Suppressor macrophage treated with lipopolysaccharide for 1 hour (primary cell): ENCODE measurements around the gene CPNE8.

Source experiments
- DNase-seq, 3 donors: peaks; one replicate each; pipeline ENCODE4 v3.0.0-alpha.2; 2020 to 2022

Gene CPNE8

DNA sequence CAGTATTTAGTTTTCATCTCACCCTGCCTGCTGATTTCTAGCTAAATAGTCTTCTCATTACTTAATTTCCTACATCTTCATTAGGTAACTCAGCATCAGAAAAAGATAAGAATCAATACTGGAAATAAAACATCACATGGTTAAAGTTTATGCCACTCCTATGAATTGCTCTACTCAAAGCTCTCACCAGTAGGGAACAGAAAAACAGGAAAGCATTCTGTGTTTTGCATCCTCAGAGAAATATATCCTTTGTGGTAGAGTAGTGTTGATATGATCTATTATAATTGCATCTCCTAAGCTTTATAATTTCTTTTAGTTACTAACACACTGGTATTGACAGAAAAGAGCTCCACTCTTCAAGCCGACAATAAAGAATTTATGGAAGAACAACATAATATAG is 9.9 kb downstream of the CPNE8 start:
- DNase-seq = peak in 1 of 3 donors; percentile 8

DNA sequence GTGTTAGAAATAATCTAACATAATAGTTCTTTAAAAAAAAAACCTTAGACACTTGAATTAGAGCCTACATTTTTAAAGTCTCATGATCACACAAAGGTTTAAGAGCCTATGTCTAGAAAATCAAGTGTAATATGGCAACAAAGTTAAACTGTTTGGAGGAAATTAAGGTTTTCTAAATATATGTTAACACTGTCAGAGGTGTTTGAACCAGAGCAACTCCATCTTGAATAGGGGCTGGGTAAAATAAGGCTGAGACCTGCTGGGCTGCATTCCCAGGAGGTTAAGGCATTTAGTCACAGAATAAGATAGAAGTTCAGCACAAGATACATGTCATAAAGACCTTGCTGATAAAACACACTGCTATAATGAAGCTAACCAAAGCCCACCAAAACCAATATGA is 12.4 kb downstream of the CPNE8 start:
- peak in 1 of 3 donors; percentile 3 for DNase-seq

DNA sequence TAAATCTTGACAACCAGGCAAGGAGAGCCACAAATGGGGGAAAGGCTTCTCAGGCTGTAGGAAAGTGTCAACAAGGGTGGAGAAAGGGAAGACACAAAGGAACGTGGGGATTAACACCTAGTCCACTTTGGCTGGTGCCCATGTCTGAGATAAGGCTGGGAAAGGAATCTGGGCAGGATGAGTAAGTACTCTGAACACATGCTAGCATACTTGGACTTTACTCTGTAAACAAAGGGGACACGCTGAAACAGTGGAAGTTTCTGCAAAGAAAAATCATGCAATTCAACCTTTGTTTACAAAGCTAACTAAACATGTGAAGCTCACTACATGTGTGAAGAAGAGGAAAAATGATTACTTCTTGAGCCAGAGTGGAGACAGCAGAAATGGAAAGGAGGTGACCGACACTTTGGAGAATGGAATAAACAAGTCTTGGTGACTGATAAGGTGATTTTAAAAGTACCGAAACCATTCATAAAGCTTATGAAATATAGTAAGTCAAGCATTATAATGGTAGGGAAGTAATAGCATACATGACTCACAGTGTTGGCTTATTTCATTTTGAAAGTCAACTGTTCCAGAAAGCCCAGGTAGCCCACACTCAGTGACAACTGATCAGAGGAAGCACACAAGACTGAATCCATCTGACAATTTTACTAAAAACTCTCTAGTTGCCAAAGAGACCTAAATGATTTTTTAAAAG is 13.2 kb downstream of the CPNE8 start:
- DNase-seq = peak; percentile 33 to 61 (median 60)

DNA sequence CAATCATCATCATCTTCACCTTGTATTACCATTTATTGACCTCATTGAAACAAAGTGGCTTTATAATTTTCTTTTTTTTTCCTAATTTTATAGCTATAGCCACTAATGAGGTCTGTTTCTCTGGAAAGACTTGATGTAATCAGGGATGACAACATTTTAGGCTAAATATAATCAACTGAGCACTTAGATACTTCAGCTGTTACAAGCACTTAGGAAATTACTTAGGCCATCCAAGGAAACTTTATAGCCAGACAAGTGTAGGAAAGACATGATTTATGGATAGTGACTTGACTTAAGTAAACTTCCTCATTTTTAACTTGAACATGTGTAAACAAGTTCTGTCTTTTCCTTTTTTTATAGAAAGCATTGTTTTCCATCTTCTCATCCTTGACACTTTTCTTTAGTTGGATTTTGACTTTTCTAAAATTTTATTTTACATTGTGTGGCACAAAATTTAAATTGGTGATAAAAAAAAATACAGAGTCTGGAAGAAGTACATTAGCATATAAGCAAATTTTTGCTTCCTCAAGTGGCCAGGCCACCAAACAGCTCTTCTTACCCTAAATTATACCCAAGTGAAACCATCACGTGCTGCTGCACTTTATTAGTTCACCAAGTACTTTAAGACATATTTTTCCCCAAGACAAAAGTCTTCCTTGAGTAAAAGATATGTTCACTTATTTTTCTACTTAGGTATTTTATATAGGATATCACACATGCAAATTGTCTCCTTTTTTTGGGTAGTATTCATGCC is 15.1 kb downstream of the CPNE8 start:
- peak in 2 of 3 donors; percentile 39 to 44 for DNase-seq

DNA sequence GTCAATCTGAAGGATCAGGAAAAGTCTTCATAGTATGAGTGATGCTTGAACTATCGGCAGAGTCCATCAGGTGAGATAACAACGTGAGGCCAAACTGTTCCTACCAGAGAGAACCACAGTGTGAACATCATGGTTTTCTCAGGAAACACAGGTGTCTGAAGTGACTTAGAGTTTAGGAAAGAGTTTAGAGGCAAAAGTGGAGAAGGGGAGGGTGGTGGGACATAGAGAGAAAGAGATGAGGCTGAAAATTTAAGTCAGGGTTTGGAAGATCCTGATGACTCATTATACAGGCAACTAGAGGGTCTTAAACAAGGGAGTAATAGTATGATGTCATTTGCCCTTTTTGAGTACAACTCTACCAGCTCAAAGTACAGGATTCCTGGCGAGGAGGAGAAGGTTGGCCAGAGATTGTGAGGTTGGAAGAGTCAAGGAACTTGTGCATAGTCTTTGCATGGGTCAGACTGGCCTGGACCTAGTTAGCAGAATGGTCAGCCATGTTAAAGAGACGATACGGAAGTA is 16.0 kb downstream of the CPNE8 start:
- no peak for DNase-seq

DNA sequence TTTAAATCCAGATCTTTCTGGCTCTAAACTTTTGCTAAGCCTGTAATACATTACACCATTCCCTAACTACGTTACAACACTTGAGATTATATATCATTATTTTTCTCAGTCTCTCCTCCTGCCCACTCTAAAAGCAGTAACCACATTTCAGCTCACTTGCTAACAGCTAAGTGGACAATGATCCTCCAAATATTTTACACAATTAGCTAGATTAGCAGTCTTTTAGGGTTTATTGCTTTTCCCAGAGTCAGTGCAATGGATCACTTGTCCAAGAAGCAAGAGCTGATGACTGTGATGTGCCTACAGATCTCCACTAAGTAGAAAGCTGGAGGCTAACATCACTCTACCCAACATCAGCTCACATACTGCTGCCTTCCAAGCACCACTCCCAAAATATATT is 17.6 kb downstream of the CPNE8 start:
- DNase-seq = no peak

DNA sequence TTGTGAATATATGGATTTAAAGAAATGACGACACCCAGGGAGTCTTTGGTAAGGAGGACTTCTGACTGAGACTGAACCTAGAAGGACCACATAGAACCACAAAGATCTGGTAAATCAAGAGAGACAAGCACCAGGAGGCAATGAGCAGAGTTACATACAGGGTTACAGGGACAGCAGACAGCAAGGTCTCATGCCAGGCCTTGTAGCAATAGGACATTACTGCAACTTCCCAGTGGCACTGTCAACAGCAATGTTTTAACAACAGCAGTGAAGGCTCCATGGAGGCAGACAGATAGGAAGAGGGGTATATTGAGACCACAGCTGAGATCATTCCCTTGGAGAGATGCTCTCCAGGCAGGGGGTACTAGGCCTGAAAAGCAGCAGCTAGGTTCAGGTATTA is 18.5 kb downstream of the CPNE8 start:
- no peak for DNase-seq

DNA sequence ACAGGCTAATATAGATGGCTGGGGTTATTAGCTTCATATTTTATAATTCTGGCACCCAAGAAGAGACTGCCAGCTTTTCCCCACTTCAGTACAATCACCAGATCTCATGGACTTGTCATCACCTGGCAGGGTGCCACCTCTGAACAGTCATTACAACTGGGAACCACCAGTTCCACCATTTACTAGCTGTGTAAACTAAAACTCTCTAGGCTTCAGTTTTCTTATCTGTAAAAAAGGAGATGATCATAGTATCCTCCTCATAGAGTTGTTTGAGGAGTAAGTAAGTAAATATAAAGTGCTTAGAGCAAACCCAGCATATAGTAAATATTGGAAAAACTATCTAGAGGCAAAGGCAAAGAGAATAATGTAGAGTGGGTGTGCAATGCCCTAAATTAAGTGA is 19.3 kb downstream of the CPNE8 start:
- peak; percentile 73 to 84 (median 77) for DNase-seq

DNA sequence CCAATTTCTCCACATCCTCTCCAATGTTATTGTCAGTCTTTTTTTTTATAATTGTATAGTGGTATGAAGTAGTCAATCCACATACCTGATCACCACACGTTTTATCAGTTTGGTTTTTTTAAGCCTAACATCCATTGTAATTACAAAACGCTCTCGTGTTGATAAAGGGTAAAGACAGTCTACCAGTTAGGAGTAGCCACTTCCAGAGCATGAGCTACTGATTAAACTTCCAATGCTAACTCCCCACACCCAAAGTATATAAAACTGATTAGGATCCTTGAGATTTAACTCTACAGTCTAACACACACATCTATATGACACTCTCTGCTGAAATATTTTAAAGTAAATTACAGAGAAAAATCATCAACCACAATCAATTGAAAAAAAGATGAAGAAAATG is 20.7 kb downstream of the CPNE8 start:
- DNase-seq = no peak

DNA sequence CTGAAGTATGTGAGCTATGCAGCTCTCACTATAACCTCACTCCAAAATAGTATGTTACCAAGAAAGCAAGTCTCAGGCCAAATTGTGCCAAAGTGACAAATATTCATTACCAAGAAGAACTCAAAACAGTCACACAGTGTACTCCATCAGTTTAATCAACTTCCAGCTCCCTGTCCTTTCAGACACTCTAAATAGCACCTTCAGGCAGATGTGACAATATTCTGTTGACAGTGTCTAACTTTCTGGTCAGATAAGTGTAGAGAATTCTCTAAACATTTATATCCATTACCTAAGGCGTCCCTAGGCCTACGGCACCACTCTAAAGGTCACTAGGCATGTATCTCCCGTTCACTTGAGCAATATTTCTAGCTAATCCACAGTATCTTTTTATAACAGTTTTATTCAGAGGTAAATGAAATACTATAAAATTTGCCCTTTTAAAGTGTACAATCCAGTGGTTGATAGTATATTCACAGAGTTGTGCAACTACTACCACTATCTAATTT is 21.7 kb downstream of the CPNE8 start:
- no peak for DNase-seq

DNA sequence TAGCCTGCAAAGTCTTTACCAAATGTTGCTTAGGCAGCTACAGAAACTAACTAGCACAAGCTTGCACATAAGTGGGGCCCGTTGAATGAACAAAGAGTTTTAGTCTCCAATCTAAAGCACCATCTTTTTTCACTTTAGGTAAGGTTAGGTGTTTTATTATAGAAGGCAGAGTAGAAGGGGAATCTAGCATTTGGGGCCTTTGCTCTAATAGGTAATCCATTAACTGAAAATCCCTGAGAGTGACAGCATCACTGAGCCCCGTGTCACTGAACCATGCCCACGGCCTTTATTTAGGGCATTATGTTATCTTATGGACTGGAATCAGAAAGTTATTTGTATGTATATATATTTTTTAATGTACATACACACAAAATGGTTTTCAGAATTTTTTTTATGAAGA is 25.1 kb downstream of the CPNE8 start:
- no peak for DNase-seq

DNA sequence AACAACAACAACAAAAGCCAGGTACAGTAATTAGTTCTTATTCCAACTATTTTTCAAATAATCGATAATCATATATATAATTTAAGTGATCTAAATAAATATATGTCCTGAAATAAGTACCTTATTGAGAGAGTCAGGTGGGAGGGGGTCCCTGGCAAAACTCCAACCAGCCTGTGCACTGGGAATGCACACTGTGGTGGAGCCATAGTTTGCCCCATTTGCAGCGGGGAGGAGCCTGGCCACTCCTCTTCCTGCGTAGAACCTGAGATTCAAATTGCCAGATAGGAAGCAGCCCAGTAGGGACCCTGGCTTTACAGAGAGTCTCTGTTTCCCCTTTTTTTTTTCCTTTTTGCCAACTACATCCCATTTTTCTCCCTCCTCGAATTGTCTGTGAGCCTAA is 26.4 kb downstream of the CPNE8 start:
- DNase-seq = no peak

DNA sequence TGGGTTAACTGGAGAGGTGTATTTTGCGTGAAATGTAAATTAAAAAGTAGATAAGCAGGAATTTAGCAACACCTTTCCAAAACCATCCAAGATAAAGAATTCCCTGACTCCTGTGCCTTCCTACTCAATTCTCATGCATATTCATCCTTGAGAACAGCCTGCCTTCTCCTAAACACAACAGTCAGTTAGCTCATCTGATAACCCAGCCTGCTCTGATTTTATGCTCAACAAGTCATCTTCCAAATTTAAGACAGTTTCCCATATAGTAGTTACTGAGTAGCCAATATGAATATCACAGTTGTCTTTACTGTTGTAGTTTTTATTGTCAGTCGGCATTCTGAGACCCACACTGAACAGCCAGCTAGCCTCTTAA is 27.1 kb downstream of the CPNE8 start:
- DNase-seq = no peak

DNA sequence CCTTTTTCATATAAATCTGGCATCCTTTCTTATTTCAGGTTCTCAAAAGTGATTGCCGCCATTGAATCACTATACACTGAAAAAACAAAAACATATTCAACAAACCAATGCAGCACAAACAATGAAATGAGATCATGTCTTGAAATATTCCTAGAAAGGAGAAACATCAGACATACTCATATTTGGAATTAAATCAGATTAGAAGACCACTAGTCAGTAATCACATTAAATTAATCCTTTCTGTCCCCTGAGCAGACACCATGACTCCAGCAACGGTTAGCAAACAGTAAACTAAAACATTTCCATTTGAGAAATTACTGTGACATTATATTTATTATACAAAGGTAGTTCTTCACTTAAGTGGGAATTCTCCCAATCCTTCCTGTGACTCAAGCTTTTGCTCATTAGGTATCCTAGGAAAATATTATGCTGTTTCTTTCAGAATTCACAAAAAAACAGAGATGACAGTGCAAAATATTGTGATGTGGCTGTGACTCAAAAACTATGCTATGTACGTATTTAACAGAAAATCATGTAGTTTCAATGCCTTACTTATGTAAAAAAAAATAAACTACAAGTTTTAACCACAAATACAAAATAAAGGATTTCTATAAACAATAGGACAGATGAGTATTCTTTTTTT is 29.7 kb downstream of the CPNE8 start:
- no peak for DNase-seq

DNA sequence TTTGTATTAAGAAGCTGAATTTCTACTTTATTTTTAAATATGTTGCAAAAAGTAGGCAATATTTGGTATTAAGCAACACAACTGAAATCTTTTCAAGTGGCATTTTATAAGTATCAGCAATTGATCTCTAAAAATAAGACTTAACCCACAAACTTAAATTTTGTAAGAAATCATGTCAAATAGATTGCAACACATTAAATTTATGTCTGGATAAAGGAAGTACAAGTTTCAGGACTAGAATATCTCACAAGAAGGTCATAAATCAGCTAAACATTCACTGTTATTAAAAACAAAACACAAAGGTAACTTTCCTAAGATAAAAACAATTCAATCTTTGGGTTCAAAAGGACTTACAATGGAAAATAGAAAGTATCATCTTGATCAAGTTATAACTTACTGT is 32.8 kb downstream of the CPNE8 start:
- DNase-seq = peak in 1 of 3 donors; percentile 34

DNA sequence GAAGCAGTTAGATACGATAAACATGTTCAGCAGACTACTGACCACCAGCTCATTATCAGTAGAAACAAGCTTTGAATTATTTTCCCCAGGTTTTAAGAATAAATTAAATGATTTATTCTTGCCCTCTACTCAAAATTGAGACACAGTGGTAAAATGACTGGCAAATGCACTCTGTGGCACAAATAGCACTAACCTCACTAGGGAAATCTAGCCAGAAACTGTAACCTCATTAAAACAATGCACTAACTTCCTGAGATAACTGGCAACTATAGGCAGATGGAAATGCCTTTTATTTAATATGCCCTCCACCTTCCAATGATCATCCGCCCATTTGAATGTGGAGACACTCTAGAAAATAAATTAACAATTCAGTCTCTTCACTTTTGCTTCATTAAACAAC is 33.2 kb downstream of the CPNE8 start:
- no peak for DNase-seq

DNA sequence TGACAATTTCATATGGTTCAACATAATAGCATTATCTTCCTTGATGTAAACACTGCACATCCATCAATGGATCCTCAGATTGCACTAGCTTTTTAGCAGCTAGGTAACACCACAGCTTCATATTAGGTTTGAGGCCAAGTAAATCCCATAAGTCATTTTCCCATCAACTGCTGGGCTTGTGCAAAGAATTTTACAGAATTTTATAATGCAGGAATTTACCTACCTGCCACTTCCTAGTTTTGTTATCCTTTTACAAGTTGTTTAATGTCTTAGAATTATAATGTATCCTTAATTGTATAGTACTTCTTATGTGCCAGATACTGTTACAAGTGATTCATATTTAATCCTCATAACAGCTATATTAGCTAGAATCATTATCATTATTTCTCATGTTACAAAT is 36.4 kb downstream of the CPNE8 start:
- peak; percentile 28 to 75 (median 62) for DNase-seq

DNA sequence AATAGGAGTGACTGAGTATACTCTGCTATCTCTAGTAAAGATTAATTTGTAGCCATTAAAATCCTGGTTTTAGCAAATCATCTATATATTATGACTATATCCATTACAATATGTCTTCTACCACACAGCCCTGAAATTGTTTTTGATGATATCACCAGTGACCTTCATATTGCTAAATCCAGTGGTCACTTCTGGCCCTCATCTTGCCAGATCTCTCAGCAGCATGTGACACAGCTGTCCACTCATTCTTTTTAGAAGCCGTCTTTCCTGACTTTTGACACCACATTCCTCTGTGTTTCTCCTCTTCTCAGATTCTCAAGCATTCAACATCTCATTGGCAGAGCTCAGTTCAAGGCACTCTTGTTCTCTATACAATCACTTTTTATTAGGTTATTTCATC is 54.9 kb downstream of the CPNE8 start:
- peak; percentile 41 to 73 (median 73) for DNase-seq

DNA sequence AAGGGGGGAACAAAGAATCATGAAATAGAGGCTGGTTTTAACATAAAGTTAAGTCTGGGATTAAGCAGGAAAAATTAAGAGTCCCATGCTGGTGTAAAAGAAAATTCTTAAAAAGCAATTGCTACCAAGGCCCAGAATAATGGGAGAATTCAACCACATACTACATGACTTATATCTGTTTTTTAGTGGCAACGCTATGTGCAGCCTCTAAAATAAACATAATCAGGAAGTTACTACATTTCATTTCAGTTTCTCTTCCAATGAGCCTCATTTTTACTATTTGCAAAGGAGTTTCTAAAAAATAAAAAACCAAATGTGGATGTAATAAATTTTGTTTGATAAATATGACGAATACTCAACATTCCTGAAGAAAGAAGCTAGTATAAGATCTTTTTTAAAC is 58.1 kb downstream of the CPNE8 start:
- peak in 2 of 3 donors; percentile 40 for DNase-seq

DNA sequence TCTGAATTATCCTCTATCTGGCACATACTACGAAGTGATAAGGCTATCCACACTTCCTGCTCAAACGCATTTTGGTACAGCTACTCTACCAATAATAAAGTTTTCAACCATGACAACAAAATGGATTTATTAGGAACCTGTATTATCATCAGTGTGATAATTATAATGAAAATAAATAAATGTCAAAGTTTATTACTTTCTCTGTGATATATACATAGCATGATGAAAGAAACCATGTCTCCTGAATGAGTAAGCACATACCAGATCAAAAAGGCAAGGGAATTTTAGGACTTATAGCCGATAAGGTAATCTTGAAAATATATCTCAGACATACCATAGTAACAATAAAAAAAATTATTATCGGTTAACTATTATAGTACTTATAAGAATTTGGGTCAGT is 61.1 kb downstream of the CPNE8 start:
- no peak for DNase-seq

DNA sequence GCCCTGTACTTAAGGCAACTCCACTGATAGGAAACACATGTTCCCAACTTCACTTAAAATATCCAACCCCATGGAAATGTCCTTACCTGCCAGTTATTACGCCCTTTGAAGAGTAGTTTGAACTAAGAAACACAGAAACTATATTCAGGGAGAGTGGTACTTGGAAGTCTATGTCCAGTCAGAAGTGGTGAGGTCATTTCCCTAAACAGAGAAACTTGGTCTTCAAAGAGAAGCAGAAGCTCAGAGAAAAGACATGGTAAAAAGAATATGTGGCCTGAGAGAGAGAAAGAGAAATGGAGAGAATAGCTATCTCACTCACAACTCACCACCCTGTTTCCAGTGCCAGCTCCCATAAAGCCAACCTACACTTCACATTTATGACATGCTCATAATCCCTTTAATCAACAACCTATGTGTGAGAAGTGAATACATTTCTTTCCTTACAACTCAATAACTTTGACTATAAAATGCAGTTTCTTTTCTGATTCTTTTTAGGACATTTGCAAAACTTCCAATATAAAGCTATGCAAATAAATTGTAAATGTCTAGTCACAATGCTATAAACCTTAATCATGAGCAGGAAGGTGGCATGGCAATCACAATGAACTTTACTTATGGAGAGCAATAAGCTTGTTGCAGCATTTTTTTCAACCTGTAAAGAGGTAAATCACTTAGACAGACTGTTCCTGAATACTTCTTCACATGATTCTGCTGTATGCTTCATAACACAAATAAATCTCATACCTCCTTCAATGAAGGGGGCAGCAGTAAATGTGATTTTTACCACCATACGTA is 67.1 kb downstream of the CPNE8 start:
- peak; percentile 40 to 60 (median 58) for DNase-seq

DNA sequence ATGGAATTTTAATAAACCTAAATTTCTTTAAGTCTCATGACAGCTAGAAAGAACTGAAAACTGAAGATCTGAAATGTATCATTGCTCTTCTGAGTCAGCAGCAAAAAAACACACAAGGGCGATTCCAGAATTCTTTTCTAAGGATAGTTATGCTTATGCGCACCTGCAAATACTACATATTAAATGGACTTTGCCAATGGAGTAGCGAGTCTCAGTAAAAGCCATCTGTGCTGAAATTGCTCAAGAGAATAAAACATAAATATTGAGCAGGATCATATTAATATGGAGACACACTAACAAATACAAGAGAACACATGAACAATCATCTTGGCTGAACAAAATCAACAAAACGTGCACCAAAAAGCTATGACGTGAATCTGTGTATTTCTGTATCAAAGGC is 73.7 kb downstream of the CPNE8 start:
- no peak for DNase-seq

DNA sequence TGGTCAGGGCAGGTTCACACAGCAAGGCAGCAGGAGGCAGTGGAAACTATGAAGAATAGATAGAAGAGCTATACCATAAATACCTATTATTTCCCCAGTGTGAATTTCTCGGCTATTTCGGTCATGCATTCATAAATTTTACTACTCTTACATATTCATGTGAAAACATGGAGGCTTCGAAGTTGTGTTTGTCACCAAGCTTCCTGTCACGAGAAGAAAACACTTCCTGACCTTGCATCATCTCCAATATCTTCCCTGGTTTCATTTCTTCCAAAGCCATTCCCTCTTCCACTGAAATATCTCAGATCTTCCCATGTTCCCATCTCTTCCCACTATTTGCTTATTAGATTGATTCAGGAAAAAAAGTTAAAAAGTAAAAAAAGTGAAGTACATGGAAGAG is 80.4 kb downstream of the CPNE8 start:
- DNase-seq = peak; percentile 42 to 68 (median 56)
